Measurements from ENCODE around the gene RHBDF1. TPM values are rescaled to one million over a fixed set of nuclear protein-coding genes. Genes with fewer than 3 reads are reported as not detected.

Gene RHBDF1
- total and polyA plus RNA-seq, 2 of the 13 experiments (the other 11 are each of a cell fraction or from before 2014, with no cell fraction given): 5.4 to 26.9 TPM

DNA sequence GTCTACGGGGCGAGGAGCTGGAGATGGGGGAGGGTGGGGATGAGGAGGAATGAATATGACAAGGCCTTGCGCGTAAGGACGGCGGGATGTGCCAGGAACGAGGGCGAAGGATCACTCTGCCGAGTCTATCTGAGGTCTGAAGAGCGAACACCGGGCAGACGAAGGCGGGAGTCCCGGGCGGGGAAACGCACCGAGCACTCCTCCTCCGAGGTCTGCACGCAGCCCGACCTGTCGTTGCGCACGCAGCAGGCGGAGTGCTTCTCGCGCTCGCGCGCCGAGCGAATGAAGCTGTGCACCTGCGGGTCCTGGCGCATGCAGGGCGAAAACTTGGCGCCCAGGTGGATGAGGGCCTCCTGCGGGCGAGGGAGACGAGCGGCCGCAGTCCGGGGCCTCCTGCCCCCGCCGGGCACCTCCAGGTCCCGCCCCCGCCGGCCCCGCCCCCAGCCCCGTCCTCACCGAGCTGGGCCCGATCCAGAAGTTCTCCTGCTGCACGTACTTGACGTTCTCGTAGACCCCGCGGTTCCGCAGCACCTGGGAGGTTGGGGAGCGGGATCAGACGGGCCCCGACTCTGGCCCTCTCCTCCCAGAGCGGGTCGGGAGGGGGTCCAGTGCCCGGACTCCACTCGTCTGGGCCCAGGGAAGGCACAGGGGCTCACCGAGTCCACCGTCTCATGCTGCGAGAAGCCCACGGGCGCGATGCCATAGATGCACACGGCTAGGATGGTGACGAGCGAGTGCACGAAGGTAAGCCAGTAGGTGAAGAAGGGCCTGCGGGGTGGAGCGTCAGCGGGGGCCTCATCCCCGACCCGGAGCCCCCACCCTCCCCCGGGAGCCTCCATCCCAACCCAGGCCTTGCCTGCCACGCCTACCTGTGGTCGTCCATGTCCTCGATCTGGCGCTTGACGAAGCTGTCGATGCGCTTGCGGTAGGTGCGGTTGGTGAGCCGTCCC lies 11.2 kb downstream of the RHBDF1 start:
- H3K79me2 ChIP-seq (ENCODE audit: insufficient read depth, low read length): no peaks in the 10 kb centered on the region
- peaks cover 9 to 23% of the 10 kb centered on the region in 2 experiments; a peak in 4 of 5 replicates for H3K36me3 ChIP-seq (replicated peaks in 1 of 2; ENCODE audit: control insufficient read depth in 1 of 2, insufficient read depth in 2 of 2, low read length in 2 of 2)
- peaks cover 3% of the 10 kb centered on the region; the same call in 1 of the 2 replicates for H4K20me1 ChIP-seq (ENCODE audit: insufficient read depth, low read length)
- no peak for DNase-seq (ENCODE audit: low spot score)
- no peak overlapping the region for H3K4me3 ChIP-seq (replicated peaks in 1 of 3; ENCODE audit: insufficient read depth in 1 of 3, low read depth in 2 of 3, low read length in 3 of 3)
- CTCF ChIA-PET (ENCODE audit: low intra/inter-chr PET ratio, low total read pairs): no interaction called here
- POLR2A ChIA-PET: no interaction called here
- in situ Hi-C loops (cut with HindIII; ENCODE audit: extremely low pct_ligation_motif_present, low pct_unique_long_range_greater_than_20kb): no loop called here
- H2AFZ ChIP-seq (ENCODE audit: low read length): no peak overlapping the region
- no peak for FAIRE-seq
- no peaks in the 10 kb centered on the region for H3K27me3 ChIP-seq (ENCODE audit: control insufficient read depth in 1 of 2, insufficient read depth in 2 of 2, low read length in 2 of 2)
- 0 out of 2 replicates have a peak, but pooled peaks cover 9% of the 10 kb centered on the region for H3K4me1 ChIP-seq (ENCODE audit: insufficient read depth, low read length)
- no peak for ATAC-seq
- TF ChIP-seq ZNF264 (CRISPR knock-in tag; IDR thresholded peaks at IDR 0.05) (no peak), RBFOX2 (IDR thresholded peaks at IDR 0.05; ENCODE audit: low read depth, low read length) (0 out of 2 replicates have a peak, but pooled peaks have one; percentile 22), NFRKB (IDR thresholded peaks at IDR 0.05) (no peak)
- TF ChIP-seq, protein P1, sequence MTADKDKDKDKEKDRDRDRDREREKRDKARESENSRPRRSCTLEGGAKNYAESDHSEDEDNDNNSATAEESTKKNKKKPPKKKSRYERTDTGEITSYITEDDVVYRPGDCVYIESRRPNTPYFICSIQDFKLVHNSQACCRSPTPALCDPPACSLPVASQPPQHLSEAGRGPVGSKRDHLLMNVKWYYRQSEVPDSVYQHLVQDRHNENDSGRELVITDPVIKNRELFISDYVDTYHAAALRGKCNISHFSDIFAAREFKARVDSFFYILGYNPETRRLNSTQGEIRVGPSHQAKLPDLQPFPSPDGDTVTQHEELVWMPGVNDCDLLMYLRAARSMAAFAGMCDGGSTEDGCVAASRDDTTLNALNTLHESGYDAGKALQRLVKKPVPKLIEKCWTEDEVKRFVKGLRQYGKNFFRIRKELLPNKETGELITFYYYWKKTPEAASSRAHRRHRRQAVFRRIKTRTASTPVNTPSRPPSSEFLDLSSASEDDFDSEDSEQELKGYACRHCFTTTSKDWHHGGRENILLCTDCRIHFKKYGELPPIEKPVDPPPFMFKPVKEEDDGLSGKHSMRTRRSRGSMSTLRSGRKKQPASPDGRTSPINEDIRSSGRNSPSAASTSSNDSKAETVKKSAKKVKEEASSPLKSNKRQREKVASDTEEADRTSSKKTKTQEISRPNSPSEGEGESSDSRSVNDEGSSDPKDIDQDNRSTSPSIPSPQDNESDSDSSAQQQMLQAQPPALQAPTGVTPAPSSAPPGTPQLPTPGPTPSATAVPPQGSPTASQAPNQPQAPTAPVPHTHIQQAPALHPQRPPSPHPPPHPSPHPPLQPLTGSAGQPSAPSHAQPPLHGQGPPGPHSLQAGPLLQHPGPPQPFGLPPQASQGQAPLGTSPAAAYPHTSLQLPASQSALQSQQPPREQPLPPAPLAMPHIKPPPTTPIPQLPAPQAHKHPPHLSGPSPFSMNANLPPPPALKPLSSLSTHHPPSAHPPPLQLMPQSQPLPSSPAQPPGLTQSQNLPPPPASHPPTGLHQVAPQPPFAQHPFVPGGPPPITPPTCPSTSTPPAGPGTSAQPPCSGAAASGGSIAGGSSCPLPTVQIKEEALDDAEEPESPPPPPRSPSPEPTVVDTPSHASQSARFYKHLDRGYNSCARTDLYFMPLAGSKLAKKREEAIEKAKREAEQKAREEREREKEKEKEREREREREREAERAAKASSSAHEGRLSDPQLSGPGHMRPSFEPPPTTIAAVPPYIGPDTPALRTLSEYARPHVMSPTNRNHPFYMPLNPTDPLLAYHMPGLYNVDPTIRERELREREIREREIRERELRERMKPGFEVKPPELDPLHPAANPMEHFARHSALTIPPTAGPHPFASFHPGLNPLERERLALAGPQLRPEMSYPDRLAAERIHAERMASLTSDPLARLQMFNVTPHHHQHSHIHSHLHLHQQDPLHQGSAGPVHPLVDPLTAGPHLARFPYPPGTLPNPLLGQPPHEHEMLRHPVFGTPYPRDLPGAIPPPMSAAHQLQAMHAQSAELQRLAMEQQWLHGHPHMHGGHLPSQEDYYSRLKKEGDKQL (CRISPR knock-in tag; IDR thresholded peaks at IDR 0.05; ENCODE audit: low read depth): no peak
- 96% methylated on average over 63 of the region's 89 CpGs for WGBS (ENCODE audit: low lambda C conversion rate)
- no peaks in the 10 kb centered on the region for H3K9me3 ChIP-seq (ENCODE audit: low read length)
- H3K27ac ChIP-seq (ENCODE audit: extremely low read length, insufficient read depth, low read length): no peak overlapping the region
- H3K4me2 ChIP-seq (ENCODE audit: low read depth, low read length): no peak overlapping the region
- intact Hi-C loops (cut with micrococcal nuclease; ENCODE audit: unreplicated experiment): no loop called here
- no TSS peak for BruUV-seq (replicated peaks)
- no peak overlapping the region for H3K9ac ChIP-seq (ENCODE audit: insufficient read depth, low read depth, low read length)

Data from HepG2 (cell line).